Upper lobe of left lung (tissue), 4 donors: ENCODE results near the gene TRIM71.

Source experiments
- CTCF ChIP-seq, 6 experiments: fragments of 450-650 bp in 4 of 6; fragments of 200-600 bp in 2 of 6; sonication (generic) in 2 of 6; IDR thresholded peaks; one replicate each; pipeline ENCODE4 v1.5.1; 2016 to 2019; ENCODE audit warnings: antibody characterized with exemption in 6 of 6
- POLR2AphosphoS5 ChIP-seq, 2 donors: sonication (generic); formaldehyde crosslinking; IDR thresholded peaks; one replicate each; pipeline ENCODE4 v1.5.1; 2017; ENCODE audit warnings: antibody characterized with exemption in 2 of 2

- TF ChIP-seq CTCF (IDR thresholded peaks at IDR 0.05) (no peak), POLR2AphosphoS5 (IDR thresholded peaks at IDR 0.05) (no peak)
Measured at GRCh38 chr3:32842987-32843386, 25.2 kb downstream of the TRIM71 start.
